ENCODE data around the gene NUPR1.

DNA sequence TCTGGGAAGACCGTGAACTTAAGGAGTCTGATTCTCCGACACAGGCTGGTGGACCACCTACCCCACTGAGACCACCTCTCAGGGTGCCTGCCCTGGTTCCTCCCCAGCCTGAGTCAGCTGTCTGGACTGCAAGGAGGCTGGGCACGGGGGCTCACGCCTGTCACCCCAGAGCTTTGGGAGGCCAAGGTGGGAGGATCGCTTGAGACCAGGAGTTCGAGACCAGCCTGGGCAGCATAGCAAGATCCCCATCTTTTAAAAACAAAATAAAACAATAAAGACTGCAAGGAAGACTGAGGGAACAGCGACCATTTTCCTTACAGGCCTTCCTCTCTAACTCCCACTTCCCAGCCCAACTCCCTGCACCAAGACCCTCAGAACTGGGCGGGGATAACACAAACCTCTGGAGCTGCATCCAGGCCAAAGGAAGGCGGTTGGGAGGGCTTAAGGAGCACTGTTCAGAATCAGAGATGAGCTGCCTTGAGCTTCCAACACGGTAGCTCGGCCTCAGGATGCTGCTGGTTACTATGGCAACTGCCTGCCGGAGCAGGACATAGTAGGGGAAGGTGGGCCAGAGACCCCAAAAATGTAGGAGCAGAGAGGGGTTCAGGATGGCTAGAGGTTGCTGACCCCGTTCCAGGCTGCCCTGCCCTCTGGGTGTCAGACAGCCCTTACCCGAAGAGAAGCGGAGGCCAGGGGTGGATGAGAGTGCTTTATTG, 40.0 kb downstream of the NUPR1 start:
- no peak for TF ChIP-seq CTCF (IDR thresholded peaks at IDR 0.05)
- no peak for TF ChIP-seq EZH2 (IDR thresholded peaks at IDR 0.05)
- no peak for TF ChIP-seq EZH2phosphoT487 (IDR thresholded peaks at IDR 0.05)
